ENCODE results near the gene TMEM132D.

DNA sequence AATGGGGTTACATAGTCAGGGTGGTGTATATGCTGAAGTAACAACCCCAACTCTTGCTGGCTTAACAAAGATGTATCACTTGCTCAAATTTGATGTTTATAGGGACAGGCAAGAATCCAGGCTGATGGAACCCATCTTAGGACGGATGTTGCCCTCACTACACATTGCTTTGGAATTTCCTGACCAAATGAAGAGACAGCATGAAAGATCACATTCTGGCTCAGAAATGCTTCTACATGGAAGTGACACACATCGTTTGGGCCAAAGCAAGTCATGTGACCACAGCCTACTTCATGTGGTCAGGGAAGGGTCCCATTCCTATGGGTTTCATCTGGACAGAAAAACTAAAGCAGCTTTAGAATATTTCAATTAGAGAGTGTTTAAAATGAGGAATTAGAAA, 345.8 kb downstream of the TMEM132D start:
- TF ChIP-seq, protein P1, sequence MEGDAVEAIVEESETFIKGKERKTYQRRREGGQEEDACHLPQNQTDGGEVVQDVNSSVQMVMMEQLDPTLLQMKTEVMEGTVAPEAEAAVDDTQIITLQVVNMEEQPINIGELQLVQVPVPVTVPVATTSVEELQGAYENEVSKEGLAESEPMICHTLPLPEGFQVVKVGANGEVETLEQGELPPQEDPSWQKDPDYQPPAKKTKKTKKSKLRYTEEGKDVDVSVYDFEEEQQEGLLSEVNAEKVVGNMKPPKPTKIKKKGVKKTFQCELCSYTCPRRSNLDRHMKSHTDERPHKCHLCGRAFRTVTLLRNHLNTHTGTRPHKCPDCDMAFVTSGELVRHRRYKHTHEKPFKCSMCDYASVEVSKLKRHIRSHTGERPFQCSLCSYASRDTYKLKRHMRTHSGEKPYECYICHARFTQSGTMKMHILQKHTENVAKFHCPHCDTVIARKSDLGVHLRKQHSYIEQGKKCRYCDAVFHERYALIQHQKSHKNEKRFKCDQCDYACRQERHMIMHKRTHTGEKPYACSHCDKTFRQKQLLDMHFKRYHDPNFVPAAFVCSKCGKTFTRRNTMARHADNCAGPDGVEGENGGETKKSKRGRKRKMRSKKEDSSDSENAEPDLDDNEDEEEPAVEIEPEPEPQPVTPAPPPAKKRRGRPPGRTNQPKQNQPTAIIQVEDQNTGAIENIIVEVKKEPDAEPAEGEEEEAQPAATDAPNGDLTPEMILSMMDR (IDR thresholded peaks at IDR 0.05; ENCODE audit: low read depth, low read length) = no peak
- TF ChIP-seq POLR2A (IDR thresholded peaks at IDR 0.05; ENCODE audit: extremely low read depth, insufficient read length) = no peak
